PFSK-1 (cell line): ENCODE results near the gene GH2.

Source experiments
- FOXP2 ChIP-seq: optimal IDR thresholded peaks from 2 replicates; pipeline ENCODE3; 2011; ENCODE audit warnings: borderline replicate concordance, control low read depth, inconsistent platforms; ENCODE audit not compliant: insufficient read depth; ENCODE audit errors: extremely low read length, extremely low read depth
- POLR2AphosphoS5 ChIP-seq: IDR thresholded peaks from 2 replicates; pipeline ENCODE4 v1.6.1; 2012; ENCODE audit warnings: low read depth, mild to moderate bottlenecking, control low read depth, low read length, moderate library complexity
- SIN3A ChIP-seq: IDR thresholded peaks from 2 replicates; pipeline ENCODE4 v1.6.1; 2012; ENCODE audit warnings: mild to moderate bottlenecking, low read length, moderate library complexity, borderline replicate concordance; ENCODE audit not compliant: insufficient read depth
- TAF1 ChIP-seq: IDR thresholded peaks from 2 replicates; pipeline ENCODE4 v1.6.1; 2012; ENCODE audit warnings: low read length, control low read depth, borderline replicate concordance; ENCODE audit not compliant: insufficient read depth
- TF ChIP-seq, protein P1 (sequence below), 2 experiments: IDR thresholded peaks; 2 replicates each; pipeline versions ENCODE4 v1.6.1 to v1.8.0; 2011 to 2012; ENCODE audit warnings: low read depth in 2 of 2, low read length in 2 of 2, control low read depth in 1 of 2, inconsistent platforms in 1 of 2, mild to moderate bottlenecking in 1 of 2, moderate library complexity in 1 of 2; ENCODE audit not compliant: insufficient read depth in 1 of 2

Gene GH2

DNA sequence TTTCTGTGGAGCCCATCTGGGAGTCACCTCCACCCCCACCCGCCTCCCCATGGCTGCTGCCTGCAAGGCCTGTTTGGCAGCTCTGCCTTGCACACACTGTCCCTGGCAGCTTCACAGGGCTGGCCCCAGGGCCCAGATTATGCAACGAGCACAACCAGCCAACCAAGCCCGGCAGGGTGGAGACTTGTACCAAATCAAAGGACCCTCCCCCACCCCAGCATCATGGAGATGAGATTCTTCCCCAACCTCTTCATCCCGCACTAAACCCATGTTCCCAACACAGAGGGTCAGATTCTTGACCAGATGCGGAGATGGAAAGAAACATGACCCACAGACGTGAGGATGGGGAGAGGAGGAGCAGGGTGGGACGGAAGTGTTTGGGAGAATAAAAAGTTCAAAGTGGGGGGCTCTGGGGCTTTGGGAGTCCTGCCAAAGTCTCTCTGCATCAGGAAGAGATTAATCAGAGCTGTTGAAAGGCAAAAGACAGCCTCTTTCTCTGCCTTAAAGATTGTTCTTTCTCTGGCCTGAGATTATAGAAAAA, 43.0 kb downstream of the GH2 start:
- TF ChIP-seq SIN3A (no peak), FOXP2 (no peak)
- TF ChIP-seq, protein P1, sequence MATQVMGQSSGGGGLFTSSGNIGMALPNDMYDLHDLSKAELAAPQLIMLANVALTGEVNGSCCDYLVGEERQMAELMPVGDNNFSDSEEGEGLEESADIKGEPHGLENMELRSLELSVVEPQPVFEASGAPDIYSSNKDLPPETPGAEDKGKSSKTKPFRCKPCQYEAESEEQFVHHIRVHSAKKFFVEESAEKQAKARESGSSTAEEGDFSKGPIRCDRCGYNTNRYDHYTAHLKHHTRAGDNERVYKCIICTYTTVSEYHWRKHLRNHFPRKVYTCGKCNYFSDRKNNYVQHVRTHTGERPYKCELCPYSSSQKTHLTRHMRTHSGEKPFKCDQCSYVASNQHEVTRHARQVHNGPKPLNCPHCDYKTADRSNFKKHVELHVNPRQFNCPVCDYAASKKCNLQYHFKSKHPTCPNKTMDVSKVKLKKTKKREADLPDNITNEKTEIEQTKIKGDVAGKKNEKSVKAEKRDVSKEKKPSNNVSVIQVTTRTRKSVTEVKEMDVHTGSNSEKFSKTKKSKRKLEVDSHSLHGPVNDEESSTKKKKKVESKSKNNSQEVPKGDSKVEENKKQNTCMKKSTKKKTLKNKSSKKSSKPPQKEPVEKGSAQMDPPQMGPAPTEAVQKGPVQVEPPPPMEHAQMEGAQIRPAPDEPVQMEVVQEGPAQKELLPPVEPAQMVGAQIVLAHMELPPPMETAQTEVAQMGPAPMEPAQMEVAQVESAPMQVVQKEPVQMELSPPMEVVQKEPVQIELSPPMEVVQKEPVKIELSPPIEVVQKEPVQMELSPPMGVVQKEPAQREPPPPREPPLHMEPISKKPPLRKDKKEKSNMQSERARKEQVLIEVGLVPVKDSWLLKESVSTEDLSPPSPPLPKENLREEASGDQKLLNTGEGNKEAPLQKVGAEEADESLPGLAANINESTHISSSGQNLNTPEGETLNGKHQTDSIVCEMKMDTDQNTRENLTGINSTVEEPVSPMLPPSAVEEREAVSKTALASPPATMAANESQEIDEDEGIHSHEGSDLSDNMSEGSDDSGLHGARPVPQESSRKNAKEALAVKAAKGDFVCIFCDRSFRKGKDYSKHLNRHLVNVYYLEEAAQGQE (IDR thresholded peaks at IDR 0.05; ENCODE audit: insufficient read depth in 1 of 2, low read depth in 2 of 2, low read length in 2 of 2) = no peak

- TF ChIP-seq SIN3A (no peak), FOXP2 (no peak), POLR2AphosphoS5 (no peak), TAF1 (no peak)
- TF ChIP-seq, protein P1 (IDR thresholded peaks at IDR 0.05; ENCODE audit: insufficient read depth in 1 of 2, low read depth in 2 of 2, low read length in 2 of 2) = no peak
These were observed 43.7 kb downstream of the GH2 start for GRCh38 chr17:63837962-63838600.

GRCh38 chr17:63837480-63837879, 44.3 kb downstream of the GH2 start:
- TF ChIP-seq, protein P1 (IDR thresholded peaks at IDR 0.05; ENCODE audit: insufficient read depth in 1 of 2, low read depth in 2 of 2, low read length in 2 of 2) = no peak
- no peak for TF ChIP-seq SIN3A
- no peak for TF ChIP-seq FOXP2
- TF ChIP-seq POLR2AphosphoS5 = no peak
- TF ChIP-seq TAF1 = no peak

GRCh38 chr17:63836811-63837210, 44.9 kb downstream of the GH2 start:
- TF ChIP-seq, protein P1 (IDR thresholded peaks at IDR 0.05; ENCODE audit: insufficient read depth in 1 of 2, low read depth in 2 of 2, low read length in 2 of 2) = no peak
- TF ChIP-seq FOXP2 (no peak), POLR2AphosphoS5 (no peak), SIN3A (no peak), TAF1 (no peak)
